HG02610 (cell line): ENCODE results near the gene ARHGEF17.
"Not testable (repeated sequence)": the region's sequence is repeated elsewhere in the genome, so short reads cannot be mapped to it uniquely, and the experiment has no call there.

Source experiments
- ATAC-seq: cut with Tn5 transposase; IDR thresholded peaks from one replicate; pipeline ENCODE4 v1.9.1; 2021; ENCODE audit warnings: mild to moderate bottlenecking, moderate library complexity; ENCODE audit not compliant: unreplicated experiment

Gene ARHGEF17

GRCh38 chr11:73271936-73272679, 36.0 kb upstream of the ARHGEF17 start, which contains the start of gene P2RY6:
Gene P2RY6 (plus strand): TSS chr11:73272338. CDS start chr11:73296519, 24,181 bp downstream.
- ATAC-seq: no peak

- no peak for ATAC-seq
Measured at GRCh38 chr11:73272680-73273038, 35.4 kb upstream of the ARHGEF17 start.

GRCh38 chr11:73273222-73273895, 34.7 kb upstream of the ARHGEF17 start:
- no peak for ATAC-seq

GRCh38 chr11:73274191-73274590, 33.9 kb upstream of the ARHGEF17 start:
- not testable (repeated sequence) for ATAC-seq

GRCh38 chr11:73274722-73275380, 33.2 kb upstream of the ARHGEF17 start:
- no peak for ATAC-seq

GRCh38 chr11:73275381-73275750, 32.7 kb upstream of the ARHGEF17 start:
- no peak for ATAC-seq

GRCh38 chr11:73277467-73277866, 30.6 kb upstream of the ARHGEF17 start:
- no peak for ATAC-seq

GRCh38 chr11:73280626-73281025, 27.4 kb upstream of the ARHGEF17 start:
- ATAC-seq: no peak

- no peak for ATAC-seq
Measured at GRCh38 chr11:73281201-73281741, 26.8 kb upstream of the ARHGEF17 start.

GRCh38 chr11:73281796-73282660, 26.0 kb upstream of the ARHGEF17 start:
- ATAC-seq: no peak

GRCh38 chr11:73283276-73284000, 24.6 kb upstream of the ARHGEF17 start:
- ATAC-seq: no peak

- ATAC-seq: no peak
Measured at GRCh38 chr11:73284106-73284505, 24.0 kb upstream of the ARHGEF17 start.

GRCh38 chr11:73285721-73286120, 22.4 kb upstream of the ARHGEF17 start:
- no peak for ATAC-seq

- no peak for ATAC-seq
Measured at GRCh38 chr11:73286240-73286810, 21.8 kb upstream of the ARHGEF17 start.

GRCh38 chr11:73287400-73288101, 20.5 kb upstream of the ARHGEF17 start:
- ATAC-seq: no peak

- ATAC-seq: no peak
Measured at GRCh38 chr11:73288192-73288872, 19.7 kb upstream of the ARHGEF17 start.

GRCh38 chr11:73288873-73289707, 19.0 kb upstream of the ARHGEF17 start:
- ATAC-seq: peak; percentile 50

GRCh38 chr11:73290536-73290935, 17.5 kb upstream of the ARHGEF17 start:
- no peak for ATAC-seq
